Spleen (tissue), 11 donors: ENCODE measurements around the gene BBLN. TPM values are rescaled to one million over a fixed set of nuclear protein-coding genes. Genes with fewer than 3 reads are reported as not detected.
A peak's percentile ranks its signal among the peaks of the same experiment; 100 is the strongest.

ENCODE experiments used
- DNase-seq: peaks from one replicate; pipeline ENCODE4 v3.0.0-alpha.2; 2020
- H3K27ac ChIP-seq, 8 donors: fragments of 200-600 bp; sonication (generic) in 7 of 8; 1 replicate in 4 of 8; 2 replicates in 4 of 8; pipeline versions ENCODE4 v1.5.0 to v1.8.0; 2016 to 2021; ENCODE audit warnings: inconsistent platforms in 4 of 8, mild to moderate bottlenecking in 4 of 8, moderate library complexity in 1 of 8
- H3K27me3 ChIP-seq, 7 donors: fragments of 200-600 bp; sonication (generic) in 6 of 7; replicated peaks in 1 of 7; 1 replicate in 4 of 7; 2 replicates in 3 of 7; pipeline versions ENCODE4 v1.5.0 to v1.8.0; 2016 to 2021; ENCODE audit warnings: inconsistent platforms in 3 of 7, mild to moderate bottlenecking in 1 of 7
- H3K36me3 ChIP-seq, 6 donors: fragments of 200-600 bp; sonication (generic) in 5 of 6; 1 replicate in 4 of 6; 2 replicates in 2 of 6; pipeline versions ENCODE4 v1.5.0 to v1.8.0; 2016 to 2021; ENCODE audit warnings: inconsistent platforms in 2 of 6
- H3K4me1 ChIP-seq, 6 donors: fragments of 200-600 bp; sonication (generic) in 5 of 6; 1 replicate in 3 of 6; 2 replicates in 3 of 6; pipeline versions ENCODE4 v1.5.0 to v1.8.0; 2016 to 2021; ENCODE audit warnings: inconsistent platforms in 3 of 6
- H3K4me3 ChIP-seq, 8 donors: fragments of 200-600 bp; sonication (generic) in 7 of 8; 1 replicate in 4 of 8; 2 replicates in 4 of 8; pipeline versions ENCODE4 v1.5.0 to v1.8.0; 2016 to 2021; ENCODE audit warnings: inconsistent platforms in 4 of 8, mild to moderate bottlenecking in 4 of 8, moderate library complexity in 2 of 8
- H3K9me3 ChIP-seq, 8 donors: fragments of 200-600 bp; sonication (generic) in 7 of 8; 1 replicate in 4 of 8; 2 replicates in 4 of 8; pipeline versions ENCODE4 v1.5.0 to v1.8.0; 2016 to 2021; ENCODE audit warnings: inconsistent platforms in 4 of 8
- POLR2A ChIP-seq, 3 donors: fragments of 450-650 bp; IDR thresholded peaks; one replicate each; pipeline ENCODE4 v1.5.1; 2017; ENCODE audit warnings: antibody characterized with exemption in 3 of 3, mild to moderate bottlenecking in 1 of 3
- POLR2AphosphoS5 ChIP-seq, 3 donors: sonication (generic); formaldehyde crosslinking; IDR thresholded peaks; one replicate each; pipeline ENCODE4 v1.5.1; 2017; ENCODE audit warnings: antibody characterized with exemption in 3 of 3
- WGBS, 5 donors: extraction: QIAGEN DNeasy Blood & Tissue Kit in 3 of 5; methylation state at CpG; one replicate each; pipeline versions ENCODE4 v1.1.5 to v1.1.7; 2013 to 2018; 5-methylcytosine and 5-hydroxymethylcytosine counted together
- intact Hi-C: fragments of 100-400 bp; cut with DNase I; formaldehyde crosslinking; loops from one replicate; pipeline ENCODE4 v1.15.0; 2023; ENCODE audit warnings: low total_unique reads
- polyA plus RNA-seq, 3 donors: library from polyadenylated mRNA; stranded (reverse); fragments of 200-250 nt; gene quantifications; one replicate each; pipeline ENCODE4 v1.2.1, GENCODE V29; 2013
- total RNA-seq, 7 donors: library from RNA; depleted of rRNA in 3 of 7; stranded (reverse); fragments of >200 nt in 3 of 7; fragmentation: NEBNext Ultra II Directional in 4 of 7; extraction: Animal tissue kit (Norgen Biotek cat#: 25700) in 4 of 7; gene quantifications; one replicate each; pipeline versions ENCODE4 v1.1.0 to v1.2.1, GENCODE V29; 2016 to 2021
- TF ChIP-seq, protein P1 (sequence below), 11 experiments: fragments of 200-600 bp in 7 of 11; fragments of 450-650 bp in 4 of 11; sonication (generic) in 4 of 11; IDR thresholded peaks in 8 of 11; conservative IDR thresholded peaks in 3 of 11; 1 replicate in 7 of 11; 2 replicates in 4 of 11; pipeline versions ENCODE4 v1.4.0 to v1.8.0; 2016 to 2021; ENCODE audit warnings: antibody characterized with exemption in 11 of 11, inconsistent platforms in 4 of 11, mild to moderate bottlenecking in 1 of 11
- donor health status: healthy with polysubstance abuse.
- donor health status: DM: no; HTN: no; CAD: no; lungs with moderate emphysema.
- donor health status: DM: no; HTN: no; CAD: no.
- donor health status: Bipolar disorder and iron deficiency.
- donor health status: healthy.
- donor health status: DM: no; HTN: no; CAD: no.
- donor health status: DM: yes; HTN: yes; CAD: no.

Gene BBLN
- total and polyA plus RNA-seq, 10 donors: 43.5 to 220 (median 165) TPM

DNA sequence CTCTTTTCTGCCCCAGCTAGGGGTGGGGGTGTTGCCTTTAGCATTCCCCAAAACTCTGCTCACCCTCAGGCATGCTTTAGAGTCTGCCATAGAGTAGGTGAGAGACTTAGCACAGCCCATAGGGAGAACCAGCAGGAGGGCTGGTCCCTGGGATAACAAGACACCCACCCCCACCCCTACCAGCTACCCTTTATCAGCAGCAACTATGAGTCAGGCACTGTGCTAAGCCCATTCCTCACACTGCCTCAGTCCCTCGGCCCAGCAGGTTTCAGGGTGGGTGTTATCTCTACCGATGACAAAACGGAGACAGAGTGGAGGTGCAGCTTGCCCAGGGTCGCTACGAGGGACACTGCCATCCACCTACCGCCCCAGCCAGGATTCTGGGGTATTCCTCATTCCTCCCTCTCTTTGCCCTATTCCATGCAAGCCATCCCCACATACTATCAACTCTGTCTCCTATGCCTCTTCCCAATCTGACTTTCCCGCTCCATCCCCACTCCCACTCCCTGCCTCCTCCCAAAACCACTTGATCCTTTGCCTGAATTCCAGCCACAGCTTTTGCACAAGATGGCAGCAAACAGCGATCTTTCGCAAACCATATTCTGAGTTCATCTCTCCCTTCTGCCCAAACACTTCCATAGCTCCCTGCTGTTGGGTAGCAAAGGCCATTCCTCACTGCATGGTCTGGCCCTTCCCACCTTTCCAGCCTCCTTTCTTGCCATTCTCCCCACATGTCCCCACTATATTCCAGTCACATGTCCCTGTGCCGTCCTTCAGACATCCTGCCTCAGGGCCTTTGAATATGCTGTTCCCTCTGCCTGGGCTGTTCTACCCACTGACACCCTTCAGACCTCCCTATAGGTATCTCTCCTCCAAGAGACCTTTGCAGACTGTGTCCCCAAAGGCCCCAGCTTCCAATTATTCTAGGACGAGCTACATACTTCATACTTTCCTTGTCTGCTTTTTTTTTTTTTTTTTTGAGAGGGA, 26.2 kb downstream of the BBLN start:
- H3K36me3 ChIP-seq: peaks cover 0 to 83% (median 59%) of the 10 kb centered on the region in 6 donors
- no peak for TF ChIP-seq POLR2AphosphoS5 (IDR thresholded peaks at IDR 0.05)
- no peak for TF ChIP-seq POLR2A (IDR thresholded peaks at IDR 0.05)
- TF ChIP-seq, protein P1, sequence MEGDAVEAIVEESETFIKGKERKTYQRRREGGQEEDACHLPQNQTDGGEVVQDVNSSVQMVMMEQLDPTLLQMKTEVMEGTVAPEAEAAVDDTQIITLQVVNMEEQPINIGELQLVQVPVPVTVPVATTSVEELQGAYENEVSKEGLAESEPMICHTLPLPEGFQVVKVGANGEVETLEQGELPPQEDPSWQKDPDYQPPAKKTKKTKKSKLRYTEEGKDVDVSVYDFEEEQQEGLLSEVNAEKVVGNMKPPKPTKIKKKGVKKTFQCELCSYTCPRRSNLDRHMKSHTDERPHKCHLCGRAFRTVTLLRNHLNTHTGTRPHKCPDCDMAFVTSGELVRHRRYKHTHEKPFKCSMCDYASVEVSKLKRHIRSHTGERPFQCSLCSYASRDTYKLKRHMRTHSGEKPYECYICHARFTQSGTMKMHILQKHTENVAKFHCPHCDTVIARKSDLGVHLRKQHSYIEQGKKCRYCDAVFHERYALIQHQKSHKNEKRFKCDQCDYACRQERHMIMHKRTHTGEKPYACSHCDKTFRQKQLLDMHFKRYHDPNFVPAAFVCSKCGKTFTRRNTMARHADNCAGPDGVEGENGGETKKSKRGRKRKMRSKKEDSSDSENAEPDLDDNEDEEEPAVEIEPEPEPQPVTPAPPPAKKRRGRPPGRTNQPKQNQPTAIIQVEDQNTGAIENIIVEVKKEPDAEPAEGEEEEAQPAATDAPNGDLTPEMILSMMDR (IDR thresholded peaks at IDR 0.05 in 8 of 11, conservative IDR thresholded peaks at IDR 0.05 in 3 of 11): no peak
- WGBS, 5 donors: 92 to 97% (median 96%) methylated on average over 11 of the region's 11 CpGs
- no peak overlapping the region for H3K27ac ChIP-seq
- DNase-seq: no peak
- H3K27me3 ChIP-seq: no peaks in the 10 kb centered on the region
- H3K4me3 ChIP-seq: no peak overlapping the region
- intact Hi-C loops: no loop called here
- H3K4me1 ChIP-seq: peaks cover 11 to 35% (median 20%) of the 10 kb centered on the region in 6 donors
- H3K9me3 ChIP-seq: no peaks in the 10 kb centered on the region

DNA sequence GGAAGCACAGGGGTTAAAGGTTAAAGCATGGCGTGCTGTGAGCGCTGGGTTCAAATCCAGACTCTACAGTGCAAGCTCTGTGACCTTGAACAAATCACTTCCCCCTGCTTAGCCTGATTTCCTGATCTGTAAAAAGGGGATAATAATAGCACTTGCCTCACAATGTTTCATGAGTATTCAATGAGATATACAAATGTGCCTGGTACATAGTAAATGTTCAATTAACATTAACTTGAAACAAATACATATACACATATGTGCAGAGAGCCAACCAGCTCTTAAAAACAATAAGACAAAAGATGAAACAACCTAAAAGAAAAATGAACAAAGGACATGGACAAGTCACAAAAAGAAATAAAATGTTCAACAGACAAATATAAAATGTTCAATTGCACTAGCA, 27.3 kb downstream of the BBLN start:
- no peak overlapping the region for H3K27ac ChIP-seq

DNA sequence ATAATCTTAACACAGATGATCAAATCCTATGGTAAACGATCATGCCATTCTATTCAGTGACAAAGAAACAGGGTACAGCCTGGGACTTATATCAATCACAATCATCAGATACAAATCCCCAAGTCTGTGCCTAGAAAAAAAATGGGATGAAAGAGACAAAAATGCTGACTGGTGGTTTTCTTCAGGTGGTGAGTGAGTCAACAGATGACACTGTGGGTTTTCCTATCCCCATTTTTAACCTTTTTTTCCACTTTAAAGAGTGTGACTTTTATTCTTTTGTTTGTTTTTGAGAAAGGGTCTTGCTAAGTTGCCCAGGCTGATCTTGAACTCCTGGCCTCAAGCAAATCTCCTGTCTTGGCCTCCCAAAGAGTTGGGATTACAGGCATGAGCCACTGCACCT, 28.1 kb downstream of the BBLN start:
- DNase-seq: no peak
- TF ChIP-seq, protein P1 (IDR thresholded peaks at IDR 0.05 in 8 of 11, conservative IDR thresholded peaks at IDR 0.05 in 3 of 11): no peak
- no peak for TF ChIP-seq POLR2AphosphoS5 (IDR thresholded peaks at IDR 0.05)
- no peak for TF ChIP-seq POLR2A (IDR thresholded peaks at IDR 0.05)
- Histone ChIP-seq H3K4me1 (peaks cover 16 to 53% (median 33%) of the 10 kb centered on the region in 6 donors), H3K9me3 (no peaks in the 10 kb centered on the region), H3K36me3 (peaks cover 0 to 72% (median 48%) of the 10 kb centered on the region in 6 donors), H3K4me3 (no peak overlapping the region), H3K27ac (no peak overlapping the region), H3K27me3 (no peaks in the 10 kb centered on the region)
- 84 to 96% (median 87%) methylated on average over 1 of the region's 1 CpG for WGBS, 5 donors
- intact Hi-C loops: no loop called here

More for the DNA sequence above, 27.3 kb downstream of the BBLN start:
- 70 to 87% (median 84%) methylated on average over 2 of the region's 2 CpGs for WGBS, 5 donors
- peaks cover 14 to 44% (median 28%) of the 10 kb centered on the region in 6 donors for H3K4me1 ChIP-seq
- no peaks in the 10 kb centered on the region for H3K9me3 ChIP-seq
- DNase-seq: no peak
- H3K27me3 ChIP-seq: no peaks in the 10 kb centered on the region
- peaks cover 0 to 80% (median 56%) of the 10 kb centered on the region in 6 donors for H3K36me3 ChIP-seq
- H3K4me3 ChIP-seq: no peak overlapping the region
- TF ChIP-seq, protein P1 (IDR thresholded peaks at IDR 0.05 in 8 of 11, conservative IDR thresholded peaks at IDR 0.05 in 3 of 11): no peak
- TF ChIP-seq POLR2AphosphoS5 (IDR thresholded peaks at IDR 0.05) (no peak), POLR2A (IDR thresholded peaks at IDR 0.05) (no peak)
- intact Hi-C loops: no loop called here

GRCh38 chr9:128190013-128190412, 29.9 kb downstream of the BBLN start:
- 72 to 91% (median 85%) methylated on average over 2 of the region's 2 CpGs for WGBS, 5 donors
- TF ChIP-seq POLR2A (IDR thresholded peaks at IDR 0.05) (no peak), POLR2AphosphoS5 (IDR thresholded peaks at IDR 0.05) (no peak)
- TF ChIP-seq, protein P1 (IDR thresholded peaks at IDR 0.05 in 8 of 11, conservative IDR thresholded peaks at IDR 0.05 in 3 of 11): no peak
- H3K4me1 ChIP-seq: peaks cover 16 to 58% (median 33%) of the 10 kb centered on the region in 6 donors
- H3K4me3 ChIP-seq: peak overlapping the region in 3 of 8 donors; percentile 67 to 87 (median 72)
- H3K27me3 ChIP-seq: no peaks in the 10 kb centered on the region
- H3K36me3 ChIP-seq: peaks cover 0 to 53% (median 32%) of the 10 kb centered on the region in 6 donors
- no peaks in the 10 kb centered on the region for H3K9me3 ChIP-seq
- intact Hi-C loops: no loop called here
- no peak overlapping the region for H3K27ac ChIP-seq
- no peak for DNase-seq
